Liver (tissue), 9 donors: ENCODE results near the gene IL1A. TPM values are rescaled to one million over a fixed set of nuclear protein-coding genes. Genes with fewer than 3 reads are reported as not detected.

ENCODE experiments used
- DNase-seq: peaks from one replicate; pipeline ENCODE4 v3.0.0-alpha.2; 2017; ENCODE audit warnings: low spot score
- H3K27ac ChIP-seq, 2 donors: one replicate each; pipeline ENCODE4 v1.7.0; 2013; ENCODE audit warnings: inconsistent platforms in 2 of 2, low read length in 2 of 2, control low read depth in 1 of 2, low read depth in 1 of 2, mild to moderate bottlenecking in 1 of 2
- H3K27me3 ChIP-seq, 4 donors: one replicate each; pipeline versions ENCODE4 v1.6.1 to v1.7.0; 2013; ENCODE audit warnings: low read length in 3 of 4, inconsistent platforms in 1 of 4, mild to moderate bottlenecking in 1 of 4, moderate library complexity in 1 of 4; ENCODE audit not compliant: control insufficient read depth in 4 of 4, insufficient read depth in 4 of 4
- H3K36me3 ChIP-seq, 4 donors: one replicate each; pipeline versions ENCODE4 v1.6.1 to v1.7.0; 2013; ENCODE audit warnings: low read length in 3 of 4, mild to moderate bottlenecking in 3 of 4, low read depth in 1 of 4, moderate library complexity in 1 of 4; ENCODE audit not compliant: control insufficient read depth in 4 of 4, insufficient read depth in 3 of 4
- H3K4me1 ChIP-seq, 4 donors: one replicate each; pipeline versions ENCODE4 v1.6.1 to v1.7.0; 2013; ENCODE audit warnings: low read length in 3 of 4, mild to moderate bottlenecking in 3 of 4, moderate library complexity in 1 of 4; ENCODE audit not compliant: control insufficient read depth in 4 of 4, insufficient read depth in 4 of 4
- H3K4me3 ChIP-seq, 3 donors: one replicate each; pipeline versions ENCODE4 v1.6.1 to v1.7.0; 2013; ENCODE audit warnings: low read length in 3 of 3, control low read depth in 1 of 3, low read depth in 1 of 3, mild to moderate bottlenecking in 1 of 3
- H3K9ac ChIP-seq, 2 donors: one replicate each; pipeline ENCODE4 v1.7.0; 2013; ENCODE audit warnings: low read length in 2 of 2, mild to moderate bottlenecking in 2 of 2, moderate library complexity in 2 of 2, control low read depth in 1 of 2, low read depth in 1 of 2
- H3K9me3 ChIP-seq, 4 donors: one replicate each; pipeline versions ENCODE4 v1.6.1 to v1.7.0; 2013; ENCODE audit warnings: low read length in 3 of 4; ENCODE audit not compliant: control insufficient read depth in 4 of 4
- CTCF ChIP-seq: fragments of 150-350 bp; IDR thresholded peaks from 2 replicates; pipeline ENCODE4 v1.5.1; 2017; ENCODE audit warnings: improper control_type of control experiment, low read depth, low read length; ENCODE audit not compliant: missing input control
- FOXA1 ChIP-seq: IDR thresholded peaks from 2 replicates; pipeline ENCODE4 v1.6.1; 2016; ENCODE audit warnings: antibody characterized with exemption
- FOXA2 ChIP-seq: IDR thresholded peaks from 2 replicates; pipeline ENCODE4 v1.6.1; 2016; ENCODE audit warnings: antibody characterized with exemption
- GABPA ChIP-seq, 2 donors: IDR thresholded peaks in 1 of 2; conservative IDR thresholded peaks in 1 of 2; 2 replicates each; pipeline ENCODE4 v1.6.1; 2016; ENCODE audit warnings: antibody characterized with exemption in 2 of 2, mild to moderate bottlenecking in 1 of 2, moderate library complexity in 1 of 2
- HNF4A ChIP-seq, 2 donors: conservative IDR thresholded peaks; 2 replicates each; pipeline ENCODE4 v1.6.1; 2016; ENCODE audit warnings: antibody characterized with exemption in 2 of 2, mild to moderate bottlenecking in 2 of 2
- HNF4G ChIP-seq: IDR thresholded peaks from 2 replicates; pipeline ENCODE4 v1.6.1; 2016; ENCODE audit warnings: antibody characterized with exemption
- JUND ChIP-seq, 2 donors: IDR thresholded peaks; 2 replicates each; pipeline ENCODE4 v1.6.1; 2016; ENCODE audit warnings: antibody characterized with exemption in 2 of 2
- RAD21 ChIP-seq, 2 donors: IDR thresholded peaks; 2 replicates each; pipeline ENCODE4 v1.6.1; 2016; ENCODE audit warnings: antibody characterized with exemption in 2 of 2, mild to moderate bottlenecking in 2 of 2
- REST ChIP-seq: IDR thresholded peaks from 2 replicates; pipeline ENCODE4 v1.6.1; 2016; ENCODE audit warnings: antibody characterized with exemption, mild to moderate bottlenecking
- RXRA ChIP-seq, 2 donors: IDR thresholded peaks; 2 replicates each; pipeline ENCODE4 v1.6.1; 2017 to 2018; ENCODE audit warnings: antibody characterized with exemption in 2 of 2, mild to moderate bottlenecking in 1 of 2
- SP1 ChIP-seq: IDR thresholded peaks from 2 replicates; pipeline ENCODE4 v1.6.1; 2018; ENCODE audit warnings: antibody characterized with exemption, mild to moderate bottlenecking
- TAF1 ChIP-seq: conservative IDR thresholded peaks from 2 replicates; pipeline ENCODE4 v1.6.1; 2016; ENCODE audit warnings: antibody characterized with exemption, mild to moderate bottlenecking
- YY1 ChIP-seq: IDR thresholded peaks from 2 replicates; pipeline ENCODE4 v1.6.1; 2016; ENCODE audit warnings: antibody characterized with exemption, mild to moderate bottlenecking
- WGBS: extraction: QIAGEN DNeasy Blood & Tissue Kit; methylation state at CpG from one replicate; pipeline ENCODE4 v1.1.7; 2013; 5-methylcytosine and 5-hydroxymethylcytosine counted together
- polyA plus RNA-seq, 2 donors: library from polyadenylated mRNA; stranded (reverse) in 1 of 2; unstranded in 1 of 2; fragments of 200-250 nt in 1 of 2; fragments of >200 nt in 1 of 2; fragmentation: Nextera tagmentation in 1 of 2; extraction: Ambion mirVana in 1 of 2; gene quantifications; one replicate each; pipeline versions ENCODE4 v1.2.1 to v1.2.3, GENCODE V29; 2013 to 2015
- total RNA-seq, 2 donors: library from RNA; depleted of rRNA; stranded (reverse); fragments of >200 nt; gene quantifications; one replicate each; pipeline ENCODE4 v1.2.3, GENCODE V29; 2014
- TF ChIP-seq, protein P1 (sequence below): IDR thresholded peaks from 2 replicates; pipeline ENCODE4 v1.6.1; 2016; ENCODE audit warnings: antibody characterized with exemption
- TF ChIP-seq, protein P2 (sequence below): IDR thresholded peaks from 2 replicates; pipeline ENCODE4 v1.6.1; 2016; ENCODE audit warnings: antibody characterized with exemption
- TF ChIP-seq, protein P3 (sequence below): IDR thresholded peaks from 2 replicates; pipeline ENCODE4 v1.6.1; 2016; ENCODE audit warnings: antibody characterized with exemption
- donor health status: healthy.
- donor health status: healthy.
- donor health status: healthy.
- donor health status: healthy.
- donor health status: healthy.

IL1A gene
- total and polyA plus RNA-seq, 4 donors: 0.05 TPM; not detected in 3

- H3K9me3 ChIP-seq: no peaks in the 10 kb centered on the region
- H3K9ac ChIP-seq: no peak overlapping the region
- 85% methylated on average over 1 of the region's 1 CpG for WGBS
- H3K36me3 ChIP-seq: no peaks in the 10 kb centered on the region
- TF ChIP-seq YY1 (no peak), TAF1 (no peak), HNF4A (conservative IDR thresholded peaks at IDR 0.05) (no peak), SP1 (no peak), HNF4G (no peak), GABPA (IDR thresholded peaks at IDR 0.05 in 1 of 2, conservative IDR thresholded peaks at IDR 0.05 in 1 of 2) (no peak), RAD21 (IDR thresholded peaks at IDR 0.05) (no peak), FOXA2 (no peak), CTCF (no peak), REST (no peak), JUND (IDR thresholded peaks at IDR 0.05) (no peak), FOXA1 (no peak)
- TF ChIP-seq, protein P1, sequence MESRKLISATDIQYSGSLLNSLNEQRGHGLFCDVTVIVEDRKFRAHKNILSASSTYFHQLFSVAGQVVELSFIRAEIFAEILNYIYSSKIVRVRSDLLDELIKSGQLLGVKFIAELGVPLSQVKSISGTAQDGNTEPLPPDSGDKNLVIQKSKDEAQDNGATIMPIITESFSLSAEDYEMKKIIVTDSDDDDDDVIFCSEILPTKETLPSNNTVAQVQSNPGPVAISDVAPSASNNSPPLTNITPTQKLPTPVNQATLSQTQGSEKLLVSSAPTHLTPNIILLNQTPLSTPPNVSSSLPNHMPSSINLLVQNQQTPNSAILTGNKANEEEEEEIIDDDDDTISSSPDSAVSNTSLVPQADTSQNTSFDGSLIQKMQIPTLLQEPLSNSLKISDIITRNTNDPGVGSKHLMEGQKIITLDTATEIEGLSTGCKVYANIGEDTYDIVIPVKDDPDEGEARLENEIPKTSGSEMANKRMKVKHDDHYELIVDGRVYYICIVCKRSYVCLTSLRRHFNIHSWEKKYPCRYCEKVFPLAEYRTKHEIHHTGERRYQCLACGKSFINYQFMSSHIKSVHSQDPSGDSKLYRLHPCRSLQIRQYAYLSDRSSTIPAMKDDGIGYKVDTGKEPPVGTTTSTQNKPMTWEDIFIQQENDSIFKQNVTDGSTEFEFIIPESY: no peak
- TF ChIP-seq, protein P2, sequence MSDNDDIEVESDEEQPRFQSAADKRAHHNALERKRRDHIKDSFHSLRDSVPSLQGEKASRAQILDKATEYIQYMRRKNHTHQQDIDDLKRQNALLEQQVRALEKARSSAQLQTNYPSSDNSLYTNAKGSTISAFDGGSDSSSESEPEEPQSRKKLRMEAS: no peak
- TF ChIP-seq, protein P3, sequence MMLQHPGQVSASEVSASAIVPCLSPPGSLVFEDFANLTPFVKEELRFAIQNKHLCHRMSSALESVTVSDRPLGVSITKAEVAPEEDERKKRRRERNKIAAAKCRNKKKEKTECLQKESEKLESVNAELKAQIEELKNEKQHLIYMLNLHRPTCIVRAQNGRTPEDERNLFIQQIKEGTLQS: no peak
- no peak overlapping the region for H3K27ac ChIP-seq
- no peak overlapping the region for H3K4me3 ChIP-seq
- peaks cover 0 to 2% (median 0%) of the 10 kb centered on the region in 4 donors for H3K4me1 ChIP-seq
- no peak for DNase-seq
- no peaks in the 10 kb centered on the region for H3K27me3 ChIP-seq
Measured at GRCh38 chr2:112795774-112796173, 11.5 kb upstream of the IL1A start.

DNA sequence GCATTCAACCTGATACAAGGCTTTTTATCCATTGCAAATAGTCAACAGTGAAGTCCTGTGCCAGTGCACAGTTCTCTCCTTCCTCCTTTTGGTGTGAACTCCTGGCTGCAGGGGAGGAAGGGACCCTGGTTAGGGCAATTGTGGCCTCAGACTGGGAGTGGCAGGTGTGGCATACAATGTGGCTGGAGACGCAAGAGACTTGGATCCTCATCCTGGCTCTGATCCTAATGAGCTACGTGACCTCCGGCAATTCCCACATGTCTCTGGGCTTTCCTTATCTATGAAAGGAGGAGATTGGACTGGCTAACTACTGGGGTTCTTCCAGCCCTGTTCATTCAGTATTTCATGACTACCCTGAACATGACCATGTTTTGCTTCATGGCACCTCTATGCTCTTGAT, 10.5 kb upstream of the IL1A start:
- Histone ChIP-seq H3K4me3 (no peak overlapping the region), H3K9me3 (no peaks in the 10 kb centered on the region), H3K36me3 (no peaks in the 10 kb centered on the region), H3K4me1 (peaks cover 0 to 2% (median 0%) of the 10 kb centered on the region in 4 donors), H3K9ac (no peak overlapping the region), H3K27ac (no peak overlapping the region), H3K27me3 (no peaks in the 10 kb centered on the region)
- 77% methylated on average over 3 of the region's 3 CpGs for WGBS
- DNase-seq: no peak
- TF ChIP-seq FOXA1: no peak
- no peak for TF ChIP-seq RAD21 (IDR thresholded peaks at IDR 0.05)
- no peak for TF ChIP-seq CTCF
- TF ChIP-seq RXRA (IDR thresholded peaks at IDR 0.05): no peak
- TF ChIP-seq REST: no peak
- no peak for TF ChIP-seq YY1
- TF ChIP-seq, protein P1: no peak
- no peak for TF ChIP-seq FOXA2
